Activated T-cell treated with anti-CD3 and anti-CD28 coated beads for 48 hours (primary cell): ENCODE data around the gene DDX5.
"Not testable (repeated sequence)": the region's sequence is repeated elsewhere in the genome, so short reads cannot be mapped to it uniquely, and the experiment has no call there.

Source experiments
- DNase-seq: peaks from one replicate; pipeline ENCODE4 v3.0.0-alpha.2; 2020; ENCODE audit warnings: low read depth

DDX5 gene

GRCh38 chr17:64492481-64493109 lies 13.5 kb downstream of the DDX5 start:
- no peak for DNase-seq

GRCh38 chr17:64491994-64492393 lies 14.1 kb downstream of the DDX5 start:
- no peak for DNase-seq

DNA sequence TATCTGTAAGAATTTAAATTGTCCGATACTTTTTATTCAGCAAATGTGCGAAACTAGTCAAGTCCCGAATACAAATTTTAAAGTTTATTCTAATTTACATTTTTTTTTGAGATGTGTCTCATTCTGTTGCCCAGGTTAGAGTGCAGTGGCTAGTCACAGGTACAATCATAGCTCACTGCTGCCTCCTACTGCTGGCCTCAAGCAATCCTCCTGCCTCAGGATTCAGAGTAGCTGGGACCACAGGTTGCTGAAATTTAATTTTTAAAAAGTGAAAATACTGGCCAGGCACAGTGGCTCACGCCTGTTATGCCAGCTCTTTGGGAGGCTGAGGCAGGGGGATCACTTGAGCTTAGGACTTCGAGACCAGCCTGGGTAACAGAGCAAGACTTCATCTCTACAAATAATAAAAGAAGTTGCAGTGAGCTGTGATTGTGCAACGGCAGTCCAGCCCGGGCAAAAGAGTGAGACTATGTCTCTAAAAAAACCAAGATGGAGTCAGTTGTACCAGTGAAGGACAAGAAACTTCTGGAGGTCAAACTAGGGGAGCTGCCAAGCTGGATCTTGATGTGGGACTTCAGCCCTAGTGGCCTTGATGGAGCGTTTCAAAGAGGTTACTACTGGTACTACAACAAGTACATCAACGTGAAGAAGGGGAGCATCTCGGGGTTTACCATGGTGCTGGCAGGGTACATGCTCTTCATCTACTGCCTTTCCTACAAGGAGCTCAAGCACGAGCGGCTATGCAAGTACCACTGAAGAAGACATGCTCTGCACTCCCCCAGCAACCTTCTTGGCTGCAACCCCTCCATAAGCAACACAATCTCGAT lies 14.8 kb downstream of the DDX5 start:
- DNase-seq, result peak; percentile 42

- DNase-seq, result no peak
Measured at GRCh38 chr17:64488301-64488700, 17.8 kb downstream of the DDX5 start.

GRCh38 chr17:64484380-64484779 lies 21.7 kb downstream of the DDX5 start:
- no peak for DNase-seq

- DNase-seq, result no peak
Measured at GRCh38 chr17:64480951-64481350, 25.1 kb downstream of the DDX5 start.

DNA sequence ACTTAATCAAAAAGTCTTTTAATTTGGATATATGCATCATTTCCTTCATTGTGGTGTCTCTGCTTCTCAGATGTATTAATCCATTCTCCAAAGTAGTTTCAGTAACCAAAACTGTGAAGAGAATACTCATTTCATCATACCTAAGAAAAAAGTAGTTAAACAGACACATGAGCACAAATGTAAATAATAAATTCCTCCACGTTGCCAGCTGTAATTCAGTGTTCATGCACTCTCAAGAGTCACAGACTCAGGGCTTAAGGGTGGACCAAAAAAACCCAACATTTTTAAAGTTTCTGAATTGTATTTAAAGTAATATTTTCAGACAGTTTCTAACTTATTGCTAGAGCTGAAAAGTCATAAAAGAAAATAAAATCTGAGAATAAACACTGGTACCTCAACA lies 28.2 kb downstream of the DDX5 start:
- no peak for DNase-seq

- no peak for DNase-seq
Measured at GRCh38 chr17:64472564-64472963, 33.5 kb downstream of the DDX5 start.

DNA sequence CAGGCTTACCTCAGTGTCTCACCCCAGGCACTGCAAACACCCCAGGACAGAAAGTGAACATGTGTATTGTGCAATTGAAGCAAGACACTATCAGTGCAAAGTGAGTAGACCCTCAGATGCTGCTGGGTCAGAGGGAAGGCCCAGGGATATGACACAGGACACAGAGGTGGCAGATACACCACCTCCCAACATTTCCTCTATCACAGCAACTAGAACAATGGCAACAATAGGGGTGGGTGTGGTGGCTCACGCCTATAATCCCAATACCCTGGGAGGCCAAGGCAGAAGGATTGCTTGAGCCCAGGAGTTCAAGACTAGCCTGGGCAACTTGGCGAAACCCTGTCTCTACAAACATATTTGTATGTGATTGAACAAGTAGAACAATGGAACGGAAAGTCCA lies 34.6 kb downstream of the DDX5 start:
- no peak for DNase-seq

DNA sequence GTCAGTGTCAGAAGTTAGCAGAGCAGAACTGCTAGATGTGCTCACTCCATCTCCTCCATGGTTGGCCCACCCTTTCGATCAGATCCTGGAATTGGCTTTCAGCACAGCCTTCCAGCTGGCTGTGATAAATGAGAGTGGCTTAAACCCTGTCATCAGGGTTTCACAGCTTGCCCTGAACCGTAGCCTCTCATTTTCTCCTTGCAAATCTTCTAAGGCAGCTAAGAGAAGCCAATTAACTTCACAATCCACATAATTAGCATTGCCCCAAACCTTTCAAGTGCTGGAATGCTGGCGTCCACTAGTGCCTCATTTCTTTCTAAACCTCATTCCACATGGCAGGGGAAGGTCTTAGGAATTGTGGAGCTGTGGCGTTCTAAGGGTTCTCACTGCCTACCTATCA lies 35.5 kb downstream of the DDX5 start:
- no peak for DNase-seq

GRCh38 chr17:64466834-64467233 lies 39.3 kb downstream of the DDX5 start:
- DNase-seq, result not testable (repeated sequence)

DNA sequence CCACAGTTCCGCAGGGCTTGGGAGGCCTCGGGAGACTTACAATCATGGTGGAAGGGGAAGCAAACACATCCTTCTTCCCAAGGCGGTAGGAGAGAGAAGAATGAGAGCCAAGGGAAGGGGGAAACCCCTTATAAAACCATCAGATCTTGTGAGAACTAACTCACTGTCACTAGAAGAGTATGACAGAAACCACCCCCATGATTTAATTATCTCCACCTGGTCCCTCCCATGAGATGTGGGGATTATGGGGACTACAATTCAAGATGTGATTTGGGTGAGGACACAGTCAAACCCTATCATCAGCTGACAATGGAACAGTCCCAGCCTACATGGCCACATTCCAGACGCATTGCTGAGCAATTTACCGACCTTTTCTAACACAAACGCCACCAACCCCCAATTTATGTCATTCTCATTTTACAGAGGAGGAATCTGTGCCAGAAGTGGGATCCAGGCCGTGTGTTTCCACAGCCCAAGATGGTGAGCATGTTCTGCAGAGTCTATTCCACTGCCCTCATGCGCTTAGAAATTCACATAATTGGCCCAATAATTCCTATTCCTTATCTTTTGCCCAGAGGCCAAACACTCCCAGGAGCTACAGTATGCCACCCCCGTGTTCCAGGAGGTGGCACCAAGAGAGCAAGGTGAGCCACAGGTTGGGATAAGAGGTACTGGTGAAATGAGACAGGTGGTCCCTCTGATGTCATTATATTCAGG lies 39.9 kb downstream of the DDX5 start:
- no peak for DNase-seq

GRCh38 chr17:64461788-64462187 lies 44.3 kb downstream of the DDX5 start:
- DNase-seq, result no peak

DNA sequence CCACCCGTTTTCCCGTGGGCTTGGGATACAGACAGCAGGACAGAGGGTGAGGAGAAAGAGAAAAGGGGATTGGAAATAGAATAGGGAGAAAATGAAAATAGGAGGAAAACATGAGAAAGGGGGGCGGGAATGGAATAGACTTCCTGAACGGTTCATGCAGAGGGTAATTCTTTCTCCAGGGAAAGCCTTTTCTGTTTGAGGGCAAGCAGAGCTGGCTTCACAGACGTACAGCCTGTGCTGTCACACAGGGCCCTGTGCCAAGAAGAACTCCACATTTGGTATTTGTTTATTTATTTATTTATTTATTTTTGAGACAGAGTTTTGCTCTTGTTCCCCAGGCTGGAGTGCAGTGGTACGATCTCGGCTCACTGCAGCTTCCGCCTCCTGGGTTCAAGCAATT lies 45.1 kb downstream of the DDX5 start:
- DNase-seq, result no peak

DNA sequence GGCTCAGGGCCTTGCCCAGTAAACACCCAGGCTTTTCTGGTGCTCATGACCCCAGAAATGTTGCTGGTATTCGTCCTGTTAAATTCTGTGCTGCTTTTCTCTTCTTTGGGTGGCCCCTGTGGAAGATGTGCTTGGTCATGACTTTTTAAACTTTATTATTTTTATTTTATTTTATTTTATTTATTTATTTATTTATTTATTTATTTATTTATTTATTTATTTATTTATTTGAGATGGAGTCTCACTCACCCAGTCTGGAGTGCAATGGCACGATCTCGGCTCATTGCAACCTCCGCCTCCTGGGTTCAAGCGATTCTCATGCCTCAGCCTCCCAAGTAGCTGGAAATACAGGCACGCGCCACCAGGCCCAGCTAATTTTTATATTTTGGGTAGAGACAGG lies 46.3 kb downstream of the DDX5 start:
- not testable (repeated sequence) for DNase-seq

DNA sequence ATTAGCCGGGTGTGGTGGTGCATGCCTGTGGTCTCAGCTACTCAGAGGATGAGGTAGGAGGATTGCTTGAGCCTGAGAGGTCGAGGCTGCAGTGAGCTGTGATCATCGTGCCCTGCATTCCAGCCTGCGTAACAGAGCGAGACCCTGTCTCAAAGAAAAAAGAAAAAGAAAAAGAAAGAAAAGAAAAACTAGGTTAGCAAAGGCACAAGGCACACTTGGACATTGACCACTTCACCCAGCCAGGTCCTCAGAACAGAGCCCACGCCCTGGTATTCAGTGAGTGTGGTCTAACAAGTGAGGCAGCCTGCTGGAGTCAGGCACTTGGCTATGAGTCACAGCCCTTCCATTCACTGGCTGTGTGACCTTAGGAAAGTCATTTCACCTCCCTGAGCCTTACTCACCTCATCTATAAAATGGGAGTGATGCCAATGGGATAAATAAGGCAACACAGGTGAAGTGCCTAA lies 46.8 kb downstream of the DDX5 start:
- no peak for DNase-seq

GRCh38 chr17:64458756-64459155 lies 47.3 kb downstream of the DDX5 start:
- no peak for DNase-seq

DNA sequence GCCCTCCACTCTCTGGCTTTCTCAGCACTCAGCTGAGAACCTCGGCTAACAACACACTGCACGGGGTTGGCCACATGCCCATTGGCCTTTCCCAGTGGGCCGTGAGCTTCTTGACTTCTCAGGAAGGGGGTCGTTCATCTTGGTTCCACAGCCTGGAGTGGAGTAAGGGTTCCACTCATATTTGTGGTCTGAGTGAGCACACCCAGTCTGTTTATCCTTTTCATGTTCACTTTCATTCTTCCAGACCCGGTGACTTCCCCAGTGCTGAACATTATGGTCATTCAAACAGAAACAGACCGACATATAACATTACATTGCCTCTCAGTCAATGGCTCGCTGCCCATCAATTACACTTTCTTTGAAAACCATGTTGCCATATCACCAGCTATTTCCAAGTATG lies 48.9 kb downstream of the DDX5 start:
- no peak for DNase-seq

DNA sequence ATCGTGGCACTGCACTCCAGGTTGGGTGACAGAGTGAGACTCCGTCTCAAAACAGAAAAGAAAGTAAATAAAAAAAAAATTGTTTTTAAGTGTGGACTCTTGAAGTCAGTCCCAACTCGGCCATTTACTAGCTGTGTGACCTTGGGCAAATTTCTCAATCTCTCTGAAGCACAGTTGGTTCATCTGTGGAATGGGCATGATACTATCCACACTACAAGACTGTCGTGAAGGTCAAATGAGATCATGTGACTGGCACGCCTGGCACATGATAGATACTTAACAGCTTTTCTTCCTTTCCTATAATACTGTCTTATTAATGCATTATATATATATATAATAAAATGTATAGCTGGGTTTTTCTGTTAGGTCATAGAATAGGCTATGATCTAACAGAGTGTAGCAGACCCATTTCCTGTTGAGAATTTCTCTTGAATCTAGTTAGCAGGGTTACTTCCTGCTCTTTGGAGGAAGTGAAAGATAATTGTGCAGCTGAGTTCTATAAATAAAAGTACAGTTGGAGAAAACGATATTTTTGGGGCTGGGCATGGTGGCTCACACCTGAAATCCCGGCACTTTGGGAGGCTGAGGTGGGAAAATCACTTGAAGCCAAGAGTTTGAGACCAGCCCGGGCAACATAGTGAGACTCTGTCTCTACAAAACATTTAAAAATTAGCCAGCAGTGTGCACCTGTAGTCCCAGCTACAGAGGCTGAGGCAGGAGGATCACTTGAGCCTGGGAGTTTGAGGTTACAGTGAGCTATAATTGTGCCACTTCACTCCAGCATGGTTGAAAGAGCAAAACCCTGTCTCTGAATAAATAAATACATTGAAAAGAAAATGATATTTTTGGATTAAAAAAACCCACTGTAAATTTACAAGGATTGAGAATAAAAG lies 49.9 kb downstream of the DDX5 start:
- no peak for DNase-seq

DNA sequence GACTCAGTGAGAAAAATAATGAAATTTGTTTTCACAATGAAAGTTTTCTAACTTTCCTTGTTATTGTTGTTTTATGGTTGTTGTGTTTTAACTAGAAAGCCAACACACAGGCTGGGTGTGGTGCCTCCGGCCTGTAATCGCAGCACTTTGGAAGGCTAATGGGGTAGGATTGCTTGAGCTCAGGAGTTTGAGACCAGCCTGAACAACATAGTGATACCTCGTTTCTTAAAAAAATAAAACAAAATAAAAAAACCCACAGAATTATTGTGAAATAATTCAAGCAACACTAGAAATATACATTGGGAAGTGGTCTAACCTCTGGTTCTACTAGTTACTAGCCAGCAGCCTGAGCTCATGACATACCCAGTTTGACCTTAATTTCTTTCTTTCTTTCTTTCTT lies 56.5 kb downstream of the DDX5 start:
- no peak for DNase-seq

DNA sequence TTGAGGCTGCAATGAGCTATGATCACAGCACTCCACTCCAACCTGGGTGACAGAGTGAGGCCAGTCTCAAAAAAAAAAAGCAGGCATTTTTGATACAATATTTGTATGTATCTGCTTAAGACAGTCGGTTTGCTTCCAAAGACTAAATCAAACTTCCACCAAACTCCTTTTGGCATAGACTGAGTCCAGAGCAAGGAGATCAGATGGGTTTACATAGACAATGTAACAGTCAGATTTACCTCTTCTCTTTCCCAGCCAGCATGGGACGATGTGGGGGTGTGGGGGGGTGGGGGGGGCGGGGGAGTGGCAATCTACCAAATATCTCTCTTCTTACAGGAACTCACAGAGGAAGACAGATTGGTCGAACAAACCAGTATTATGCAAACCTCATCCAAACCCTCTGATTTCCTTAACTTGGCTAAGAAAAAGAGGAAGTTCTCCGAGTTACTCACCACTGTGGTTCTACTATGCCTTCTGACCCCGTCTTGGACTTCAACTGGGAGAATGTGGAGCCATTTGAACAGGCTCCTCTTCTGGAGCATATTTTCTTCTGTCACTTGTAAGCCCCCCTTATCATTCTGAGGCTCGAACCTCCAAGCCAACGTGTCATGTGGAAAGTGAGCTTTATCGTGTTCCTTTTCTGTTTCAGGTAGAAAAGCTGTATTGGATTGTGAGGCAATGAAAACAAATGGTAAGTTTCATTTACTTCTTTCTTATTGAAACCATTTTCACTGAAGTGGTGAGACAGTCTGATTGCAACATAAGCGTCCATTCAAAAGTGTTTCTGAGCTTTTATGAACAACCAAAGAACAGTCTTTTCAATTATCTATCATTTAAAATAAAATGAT lies 57.2 kb downstream of the DDX5 start, which contains the start of gene MILR1:
Gene MILR1, plus strand, starts transcription at position 451 of the 848 bp plus-strand sequence. Its CDS starts 54 bp downstream, at position 505.
- DNase-seq, result no peak
